Measurements from ENCODE around the gene CDYL2. TPM values are rescaled to one million over a fixed set of nuclear protein-coding genes. Genes with fewer than 3 reads are reported as not detected.

Gene CDYL2
- total and polyA plus RNA-seq, 5 donors from 2014 or later = 1.2 to 37.6 (median 1.6) TPM

- H3K36me3 ChIP-seq (ENCODE audit: control insufficient read depth, insufficient read depth, low read length) = no peaks in the 10 kb centered on the region
- no peak for ATAC-seq (ENCODE audit: low read depth in 2 of 2)
Observed at GRCh38 chr16:80718480-80719220, 85.7 kb downstream of the CDYL2 start.

GRCh38 chr16:80717611-80718010 lies 86.8 kb downstream of the CDYL2 start:
- no peaks in the 10 kb centered on the region for H3K27me3 ChIP-seq (ENCODE audit: control insufficient read depth, insufficient read depth, low read length)
- DNase-seq = no peak
- H3K27ac Mint-ChIP-seq = no peak overlapping the region
- peaks cover 12% of the 10 kb centered on the region for H3K4me1 ChIP-seq (ENCODE audit: control insufficient read depth, insufficient read depth, low read length, poor library complexity, severe bottlenecking)
- H3K9me3 Mint-ChIP-seq = peaks cover 0 to 5% (median 0%) of the 10 kb centered on the region in 7 donors
- no peak overlapping the region for H3K27ac ChIP-seq (ENCODE audit: insufficient read depth, low read length, poor library complexity, severe bottlenecking)
- peaks cover 0 to 2% of the 10 kb centered on the region in 2 experiments for H3K9me3 ChIP-seq (ENCODE audit: control insufficient read depth in 2 of 2, low read length in 2 of 2)
- no peaks in the 10 kb centered on the region for H3K36me3 ChIP-seq (ENCODE audit: control insufficient read depth, insufficient read depth, low read length)
- no peaks in the 10 kb centered on the region for H3K27me3 Mint-ChIP-seq
- peaks cover 0 to 29% (median 20%) of the 10 kb centered on the region in 4 donors for H3K4me1 Mint-ChIP-seq
- no peak for ATAC-seq (ENCODE audit: low read depth in 2 of 2)
- H3K36me3 Mint-ChIP-seq = peaks cover 3% of the 10 kb centered on the region
- H3K4me3 Mint-ChIP-seq = no peak overlapping the region
- H3K4me3 ChIP-seq (ENCODE audit: low read depth, low read length) = no peak overlapping the region

More at GRCh38 chr16:80718480-80719220, 85.7 kb downstream of the CDYL2 start:
- no peak overlapping the region for H3K27ac ChIP-seq (ENCODE audit: insufficient read depth, low read length, poor library complexity, severe bottlenecking)
- Mint-ChIP-seq H3K27ac (peak overlapping the region in 1 of 3 donors; percentile 94), H3K27me3 (no peaks in the 10 kb centered on the region), H3K4me1 (peaks cover 0 to 29% (median 20%) of the 10 kb centered on the region in 4 donors), H3K36me3 (peaks cover 1% of the 10 kb centered on the region), H3K4me3 (no peak overlapping the region), H3K9me3 (peaks cover 0 to 7% (median 0%) of the 10 kb centered on the region in 7 donors)
- peaks cover 0 to 6% of the 10 kb centered on the region in 2 experiments for H3K9me3 ChIP-seq (ENCODE audit: control insufficient read depth in 2 of 2, low read length in 2 of 2)
- no peak for DNase-seq
- H3K4me1 ChIP-seq (ENCODE audit: control insufficient read depth, insufficient read depth, low read length, poor library complexity, severe bottlenecking) = peaks cover 12% of the 10 kb centered on the region
- no peak overlapping the region for H3K4me3 ChIP-seq (ENCODE audit: low read depth, low read length)
- H3K27me3 ChIP-seq (ENCODE audit: control insufficient read depth, insufficient read depth, low read length) = no peaks in the 10 kb centered on the region

- Histone ChIP-seq H3K9me3 (ENCODE audit: control insufficient read depth in 2 of 2, low read length in 2 of 2) (no peaks in the 10 kb centered on the region), H3K4me1 (ENCODE audit: control insufficient read depth, insufficient read depth, low read length, poor library complexity, severe bottlenecking) (peaks cover 12% of the 10 kb centered on the region), H3K36me3 (ENCODE audit: control insufficient read depth, insufficient read depth, low read length) (no peaks in the 10 kb centered on the region), H3K27me3 (ENCODE audit: control insufficient read depth, insufficient read depth, low read length) (no peaks in the 10 kb centered on the region), H3K27ac (ENCODE audit: insufficient read depth, low read length, poor library complexity, severe bottlenecking) (no peak overlapping the region), H3K4me3 (ENCODE audit: low read depth, low read length) (no peak overlapping the region)
- Mint-ChIP-seq H3K4me1 (peaks cover 0 to 26% (median 18%) of the 10 kb centered on the region in 4 donors), H3K27ac (no peak overlapping the region), H3K4me3 (no peak overlapping the region), H3K27me3 (no peaks in the 10 kb centered on the region), H3K9me3 (no peaks in the 10 kb centered on the region), H3K36me3 (peaks cover 3% of the 10 kb centered on the region)
- DNase-seq = no peak
- ATAC-seq (ENCODE audit: low read depth in 2 of 2) = no peak
Observed at GRCh38 chr16:80716564-80717139, 87.7 kb downstream of the CDYL2 start.

- Mint-ChIP-seq H3K4me3 (no peak overlapping the region), H3K27ac (no peak overlapping the region), H3K9me3 (peaks cover 0 to 3% (median 0%) of the 10 kb centered on the region in 7 donors), H3K4me1 (peaks cover 0 to 8% (median 2%) of the 10 kb centered on the region in 4 donors), H3K36me3 (peaks cover 3% of the 10 kb centered on the region), H3K27me3 (no peaks in the 10 kb centered on the region)
- Histone ChIP-seq H3K9me3 (ENCODE audit: control insufficient read depth in 2 of 2, low read length in 2 of 2) (no peaks in the 10 kb centered on the region), H3K4me1 (ENCODE audit: control insufficient read depth, insufficient read depth, low read length, poor library complexity, severe bottlenecking) (no peaks in the 10 kb centered on the region), H3K36me3 (ENCODE audit: control insufficient read depth, insufficient read depth, low read length) (no peaks in the 10 kb centered on the region), H3K27ac (ENCODE audit: insufficient read depth, low read length, poor library complexity, severe bottlenecking) (no peak overlapping the region), H3K27me3 (ENCODE audit: control insufficient read depth, insufficient read depth, low read length) (no peaks in the 10 kb centered on the region), H3K4me3 (ENCODE audit: low read depth, low read length) (no peak overlapping the region)
- no peak for DNase-seq
- no peak for ATAC-seq (ENCODE audit: low read depth in 2 of 2)
Observed at GRCh38 chr16:80711406-80711805, 93.0 kb downstream of the CDYL2 start.

- no peak overlapping the region for H3K27ac ChIP-seq (ENCODE audit: insufficient read depth, low read length, poor library complexity, severe bottlenecking)
- no peak overlapping the region for H3K4me3 Mint-ChIP-seq
- no peaks in the 10 kb centered on the region for H3K9me3 ChIP-seq (ENCODE audit: control insufficient read depth in 2 of 2, low read length in 2 of 2)
- H3K27ac Mint-ChIP-seq = no peak overlapping the region
- H3K4me3 ChIP-seq (ENCODE audit: low read depth, low read length) = no peak overlapping the region
- DNase-seq = no peak
- ATAC-seq (ENCODE audit: low read depth in 2 of 2) = no peak
- H3K36me3 Mint-ChIP-seq = peaks cover 3% of the 10 kb centered on the region
- peaks cover 0 to 10% (median 3%) of the 10 kb centered on the region in 4 donors for H3K4me1 Mint-ChIP-seq
- no peaks in the 10 kb centered on the region for H3K27me3 Mint-ChIP-seq
- H3K27me3 ChIP-seq (ENCODE audit: control insufficient read depth, insufficient read depth, low read length) = no peaks in the 10 kb centered on the region
- H3K36me3 ChIP-seq (ENCODE audit: control insufficient read depth, insufficient read depth, low read length) = no peaks in the 10 kb centered on the region
- peaks cover 0 to 3% (median 0%) of the 10 kb centered on the region in 7 donors for H3K9me3 Mint-ChIP-seq
- H3K4me1 ChIP-seq (ENCODE audit: control insufficient read depth, insufficient read depth, low read length, poor library complexity, severe bottlenecking) = no peaks in the 10 kb centered on the region
Observed at GRCh38 chr16:80710918-80711317, 93.5 kb downstream of the CDYL2 start.

- Histone ChIP-seq H3K9me3 (ENCODE audit: control insufficient read depth in 2 of 2, low read length in 2 of 2) (no peaks in the 10 kb centered on the region), H3K4me1 (ENCODE audit: control insufficient read depth, insufficient read depth, low read length, poor library complexity, severe bottlenecking) (no peaks in the 10 kb centered on the region), H3K4me3 (ENCODE audit: low read depth, low read length) (no peak overlapping the region), H3K27ac (ENCODE audit: insufficient read depth, low read length, poor library complexity, severe bottlenecking) (no peak overlapping the region), H3K36me3 (ENCODE audit: control insufficient read depth, insufficient read depth, low read length) (no peaks in the 10 kb centered on the region), H3K27me3 (ENCODE audit: control insufficient read depth, insufficient read depth, low read length) (no peaks in the 10 kb centered on the region)
- Mint-ChIP-seq H3K27ac (no peak overlapping the region), H3K36me3 (peaks cover 3% of the 10 kb centered on the region), H3K9me3 (peaks cover 0 to 7% (median 0%) of the 10 kb centered on the region in 7 donors), H3K4me1 (peaks cover 0 to 14% (median 7%) of the 10 kb centered on the region in 4 donors), H3K4me3 (no peak overlapping the region), H3K27me3 (no peaks in the 10 kb centered on the region)
- DNase-seq (no peak), ATAC-seq (ENCODE audit: low read depth in 2 of 2) (no peak)
Observed at GRCh38 chr16:80708823-80709222, 95.6 kb downstream of the CDYL2 start.

GRCh38 chr16:80707686-80708085 lies 96.7 kb downstream of the CDYL2 start:
- Mint-ChIP-seq H3K9me3 (peaks cover 0 to 8% (median 0%) of the 10 kb centered on the region in 7 donors), H3K27me3 (no peaks in the 10 kb centered on the region), H3K4me1 (peaks cover 0 to 14% (median 7%) of the 10 kb centered on the region in 4 donors), H3K36me3 (no peaks in the 10 kb centered on the region), H3K4me3 (no peak overlapping the region), H3K27ac (no peak overlapping the region)
- no peaks in the 10 kb centered on the region for H3K36me3 ChIP-seq (ENCODE audit: control insufficient read depth, insufficient read depth, low read length)
- no peak overlapping the region for H3K27ac ChIP-seq (ENCODE audit: insufficient read depth, low read length, poor library complexity, severe bottlenecking)
- H3K9me3 ChIP-seq (ENCODE audit: control insufficient read depth in 2 of 2, low read length in 2 of 2) = no peaks in the 10 kb centered on the region
- DNase-seq = no peak
- no peaks in the 10 kb centered on the region for H3K4me1 ChIP-seq (ENCODE audit: control insufficient read depth, insufficient read depth, low read length, poor library complexity, severe bottlenecking)
- no peak overlapping the region for H3K4me3 ChIP-seq (ENCODE audit: low read depth, low read length)
- H3K27me3 ChIP-seq (ENCODE audit: control insufficient read depth, insufficient read depth, low read length) = no peaks in the 10 kb centered on the region
- no peak for ATAC-seq (ENCODE audit: low read depth in 2 of 2)

Measured in CD4-positive, CD25-positive, alpha-beta regulatory T cell (primary cell).